GM23248 (cell line): ENCODE measurements around the gene HPN.

ENCODE experiments used
- EZH2 ChIP-seq: fragments of 200-600 bp; sonication (generic); IDR thresholded peaks from 2 replicates; pipeline ENCODE4 v1.6.1; 2018; ENCODE audit warnings: antibody characterized with exemption, mild to moderate bottlenecking; ENCODE audit not compliant: insufficient read depth, poor library complexity, severe bottlenecking
- EZH2phosphoT487 ChIP-seq: fragments of 200-600 bp; sonication (generic); IDR thresholded peaks from 2 replicates; pipeline ENCODE4 v1.6.1; 2018; ENCODE audit warnings: antibody characterized with exemption, moderate library complexity, mild to moderate bottlenecking, low read depth; ENCODE audit not compliant: insufficient read depth

- TF ChIP-seq EZH2 (no peak), EZH2phosphoT487 (no peak)
These were observed 25.6 kb upstream of the HPN start for GRCh38 chr19:35015954-35016351.
